A673 (cell line): ENCODE measurements around the gene ARID3A.

ENCODE experiments used
- CTCF ChIP-seq: fragments of 300-800, 200-600 bp; sonication (generic); conservative IDR thresholded peaks from 2 replicates; pipeline ENCODE4 v1.5.1; 2017; ENCODE audit warnings: low read depth, mild to moderate bottlenecking, antibody characterized with exemption, low read length, moderate library complexity, mixed read lengths
- EZH2 ChIP-seq: fragments of 200-600 bp; sonication (generic); IDR thresholded peaks from 2 replicates; pipeline ENCODE4 v1.6.1; 2017; ENCODE audit warnings: borderline replicate concordance, low read depth, mild to moderate bottlenecking, mixed read lengths, antibody characterized with exemption, low read length; ENCODE audit not compliant: poor library complexity, severe bottlenecking

GRCh38 chr19:902093-902370 is 23.8 kb upstream of the ARID3A start:
- TF ChIP-seq CTCF, result no peak
- TF ChIP-seq EZH2, result no peak
